ENCODE results near the gene SNCB.
A peak's percentile ranks its signal among the peaks of the same experiment; 100 is the strongest.
"Not testable (repeated sequence)": the region's sequence is repeated elsewhere in the genome, so short reads cannot be mapped to it uniquely, and the experiment has no call there.

Gene SNCB

GRCh38 chr5:176597417-176598389, 32.6 kb downstream of the SNCB start:
- DNase-seq (ENCODE audit: low spot score): no peak

- DNase-seq (ENCODE audit: low spot score): peak; percentile 74
These were observed 33.5 kb downstream of the SNCB start for GRCh38 chr5:176596689-176597416.

GRCh38 chr5:176596069-176596644, 34.2 kb downstream of the SNCB start:
- DNase-seq (ENCODE audit: low spot score): no peak

GRCh38 chr5:176595386-176595943, 34.9 kb downstream of the SNCB start:
- no peak for DNase-seq (ENCODE audit: low spot score)

- DNase-seq (ENCODE audit: low spot score): no peak
These were observed 35.8 kb downstream of the SNCB start for GRCh38 chr5:176594554-176594953.

GRCh38 chr5:176593273-176593869, 37.0 kb downstream of the SNCB start:
- no peak for DNase-seq (ENCODE audit: low spot score)

GRCh38 chr5:176592573-176592972, 37.8 kb downstream of the SNCB start:
- no peak for DNase-seq (ENCODE audit: low spot score)

GRCh38 chr5:176591667-176592066, 38.7 kb downstream of the SNCB start:
- not testable (repeated sequence) for DNase-seq (ENCODE audit: low spot score)

GRCh38 chr5:176590035-176590717, 40.2 kb downstream of the SNCB start:
- no peak for DNase-seq (ENCODE audit: low spot score)

- DNase-seq (ENCODE audit: low spot score): no peak
These were observed 41.1 kb downstream of the SNCB start for GRCh38 chr5:176589039-176589769.

- no peak for DNase-seq (ENCODE audit: low spot score)
These were observed 42.0 kb downstream of the SNCB start for GRCh38 chr5:176588297-176588696.

- no peak for DNase-seq (ENCODE audit: low spot score)
These were observed 42.9 kb downstream of the SNCB start for GRCh38 chr5:176587398-176587797.

- DNase-seq (ENCODE audit: low spot score): no peak
These were observed 47.3 kb downstream of the SNCB start for GRCh38 chr5:176583076-176583475.

- DNase-seq (ENCODE audit: low spot score): no peak
These were observed 49.0 kb downstream of the SNCB start for GRCh38 chr5:176581361-176581760.

GRCh38 chr5:176579323-176579722, 51.0 kb downstream of the SNCB start:
- no peak for DNase-seq (ENCODE audit: low spot score)

GRCh38 chr5:176578391-176578808, 51.9 kb downstream of the SNCB start:
- peak; percentile 33 for DNase-seq (ENCODE audit: low spot score)

GRCh38 chr5:176577312-176578176, 52.8 kb downstream of the SNCB start:
- no peak for DNase-seq (ENCODE audit: low spot score)

GRCh38 chr5:176575488-176576422, 54.6 kb downstream of the SNCB start:
- no peak for DNase-seq (ENCODE audit: low spot score)

GRCh38 chr5:176575066-176575465, 55.3 kb downstream of the SNCB start:
- no peak for DNase-seq (ENCODE audit: low spot score)

All from CD4-positive, alpha-beta T cell treated with Interleukin-15 for 4 hours (primary cell).